D721Med (cell line): ENCODE data around the gene DACH1.
A peak's percentile ranks its signal among the peaks of the same experiment; 100 is the strongest.

Source experiments
- DNase-seq: peaks from one replicate; pipeline ENCODE4 v3.0.0; 2011; ENCODE audit warnings: low spot score; ENCODE audit not compliant: insufficient read length
- FAIRE-seq: peaks from 2 replicates; lab custom pipeline; 2011; peaks lifted over from hg19 to GRCh38; lab: Jason Lieb, UNC
- TF ChIP-seq, protein P1 (sequence below): IDR thresholded peaks from 2 replicates; pipeline ENCODE4 v1.5.1; 2012; ENCODE audit warnings: mild to moderate bottlenecking, control low read depth; ENCODE audit not compliant: insufficient read depth; ENCODE audit errors: missing control alignments

DACH1 gene

DNA sequence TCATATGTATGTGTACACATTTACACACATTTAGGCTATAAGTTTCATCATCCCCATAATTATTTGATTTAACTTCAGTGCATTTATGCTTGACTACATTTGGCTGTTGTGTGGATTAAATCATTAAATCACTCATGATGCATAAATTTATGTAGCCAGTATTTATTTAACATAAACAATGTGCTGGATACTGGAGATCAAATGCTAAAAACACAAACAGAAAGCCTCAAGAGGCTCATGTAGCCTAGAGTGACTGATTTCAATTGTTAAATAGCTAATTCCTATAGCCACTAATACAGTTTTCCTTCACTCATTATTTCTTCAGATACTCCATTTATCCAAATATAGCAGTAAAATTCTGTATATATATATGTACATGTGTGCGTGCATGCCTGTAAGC, 376.0 kb downstream of the DACH1 start:
- FAIRE-seq = no peak
- TF ChIP-seq, protein P1, sequence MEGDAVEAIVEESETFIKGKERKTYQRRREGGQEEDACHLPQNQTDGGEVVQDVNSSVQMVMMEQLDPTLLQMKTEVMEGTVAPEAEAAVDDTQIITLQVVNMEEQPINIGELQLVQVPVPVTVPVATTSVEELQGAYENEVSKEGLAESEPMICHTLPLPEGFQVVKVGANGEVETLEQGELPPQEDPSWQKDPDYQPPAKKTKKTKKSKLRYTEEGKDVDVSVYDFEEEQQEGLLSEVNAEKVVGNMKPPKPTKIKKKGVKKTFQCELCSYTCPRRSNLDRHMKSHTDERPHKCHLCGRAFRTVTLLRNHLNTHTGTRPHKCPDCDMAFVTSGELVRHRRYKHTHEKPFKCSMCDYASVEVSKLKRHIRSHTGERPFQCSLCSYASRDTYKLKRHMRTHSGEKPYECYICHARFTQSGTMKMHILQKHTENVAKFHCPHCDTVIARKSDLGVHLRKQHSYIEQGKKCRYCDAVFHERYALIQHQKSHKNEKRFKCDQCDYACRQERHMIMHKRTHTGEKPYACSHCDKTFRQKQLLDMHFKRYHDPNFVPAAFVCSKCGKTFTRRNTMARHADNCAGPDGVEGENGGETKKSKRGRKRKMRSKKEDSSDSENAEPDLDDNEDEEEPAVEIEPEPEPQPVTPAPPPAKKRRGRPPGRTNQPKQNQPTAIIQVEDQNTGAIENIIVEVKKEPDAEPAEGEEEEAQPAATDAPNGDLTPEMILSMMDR = no peak
- DNase-seq = no peak

DNA sequence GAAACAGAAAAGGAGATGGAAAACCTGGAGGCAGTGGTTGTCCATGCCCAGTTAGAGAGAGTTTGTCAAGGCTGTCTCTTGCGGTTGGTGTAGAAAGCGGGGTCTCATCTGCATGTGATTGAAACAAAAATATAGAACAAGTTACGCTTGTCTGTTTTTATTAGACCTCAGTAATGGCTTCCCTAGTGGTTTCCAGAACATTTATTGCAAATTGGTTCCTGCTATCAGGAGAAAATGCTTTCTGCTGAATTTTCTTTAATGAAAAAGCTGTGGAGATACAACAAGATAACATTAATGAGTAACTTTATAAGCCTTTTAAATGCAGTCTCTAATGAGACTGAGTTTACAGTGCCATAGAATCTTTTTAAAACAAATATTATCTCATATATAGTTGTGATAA, 378.0 kb downstream of the DACH1 start:
- DNase-seq (no peak), FAIRE-seq (peak; percentile 46)
- TF ChIP-seq, protein P1 = no peak

DNA sequence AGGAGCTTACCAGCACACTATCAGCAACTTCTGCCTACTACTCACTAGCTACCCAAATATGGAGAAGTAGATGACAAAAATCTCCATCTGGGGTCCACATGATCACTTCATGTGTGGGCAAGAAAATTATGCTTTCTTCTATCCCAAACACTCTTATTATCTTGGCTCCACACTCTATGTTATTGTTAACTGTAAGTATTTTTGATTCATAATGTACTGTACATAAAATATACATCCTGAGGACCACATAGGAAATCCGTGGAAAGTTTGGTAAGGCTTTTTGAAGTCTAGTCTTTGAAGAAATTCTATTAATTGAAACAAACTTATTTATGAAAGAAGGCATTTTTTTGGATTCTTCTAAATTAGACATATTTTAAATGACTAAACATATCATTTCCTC, 378.8 kb downstream of the DACH1 start:
- DNase-seq = no peak
- TF ChIP-seq, protein P1 = no peak
- FAIRE-seq = peak; percentile 46

DNA sequence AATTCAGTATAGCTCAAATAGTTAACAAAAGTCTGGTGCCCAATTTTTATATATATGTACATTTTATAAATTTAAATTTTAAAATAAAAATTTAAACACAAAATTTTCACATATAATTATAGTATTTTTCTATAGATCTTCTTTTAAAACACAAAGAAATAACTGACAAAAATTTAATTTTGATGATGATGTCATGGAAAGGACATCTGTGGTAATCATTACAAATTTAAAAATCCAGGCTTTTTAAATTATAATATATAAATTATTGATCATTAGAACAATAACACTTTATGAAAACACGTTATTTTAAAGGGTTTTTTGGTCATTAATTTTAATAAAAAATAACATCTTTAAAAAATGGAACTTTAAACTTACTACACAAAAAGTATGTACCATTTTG, 381.1 kb downstream of the DACH1 start:
- FAIRE-seq = no peak
- TF ChIP-seq, protein P1 = no peak

DNA sequence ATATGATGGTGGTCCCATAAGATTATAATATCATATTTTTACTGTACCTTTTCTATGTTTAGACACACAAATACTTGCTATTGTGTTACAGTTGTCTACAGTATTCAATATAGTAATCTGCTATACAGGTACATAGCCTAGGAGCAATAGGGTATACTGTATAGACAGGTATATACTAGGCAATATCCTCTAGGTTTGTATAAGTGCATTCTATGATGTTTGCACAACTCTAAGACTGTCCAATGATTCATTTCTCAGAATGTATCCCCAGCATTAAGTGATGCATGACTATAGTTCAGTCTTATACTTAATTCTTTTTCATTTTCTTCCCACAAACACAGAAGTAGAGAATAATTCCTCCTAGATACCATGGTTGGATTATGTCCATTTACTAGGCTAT, 383.3 kb downstream of the DACH1 start:
- FAIRE-seq (no peak), DNase-seq (no peak)
- TF ChIP-seq, protein P1 = no peak

More for the DNA sequence above, 381.1 kb downstream of the DACH1 start:
- no peak for DNase-seq

DNA sequence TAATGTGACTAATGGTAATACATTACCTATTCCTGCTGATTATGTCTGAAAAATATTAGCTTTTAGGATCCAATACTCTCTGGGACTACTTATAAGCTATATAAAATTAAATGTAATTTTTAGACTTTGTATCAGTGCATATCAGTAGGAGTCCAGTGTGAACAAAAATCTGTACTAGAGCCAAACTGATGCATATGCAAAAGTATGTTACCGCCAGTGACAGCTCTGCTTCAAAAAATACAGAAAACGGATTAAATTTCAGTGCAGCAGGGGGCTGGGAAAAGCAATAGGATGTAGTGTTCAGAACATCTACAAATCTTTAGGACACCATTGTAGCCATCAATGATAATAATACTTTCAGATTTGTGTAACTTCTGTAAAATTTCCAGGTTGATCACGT, 385.5 kb downstream of the DACH1 start:
- FAIRE-seq = no peak
- no peak for DNase-seq
- TF ChIP-seq, protein P1 = no peak

DNA sequence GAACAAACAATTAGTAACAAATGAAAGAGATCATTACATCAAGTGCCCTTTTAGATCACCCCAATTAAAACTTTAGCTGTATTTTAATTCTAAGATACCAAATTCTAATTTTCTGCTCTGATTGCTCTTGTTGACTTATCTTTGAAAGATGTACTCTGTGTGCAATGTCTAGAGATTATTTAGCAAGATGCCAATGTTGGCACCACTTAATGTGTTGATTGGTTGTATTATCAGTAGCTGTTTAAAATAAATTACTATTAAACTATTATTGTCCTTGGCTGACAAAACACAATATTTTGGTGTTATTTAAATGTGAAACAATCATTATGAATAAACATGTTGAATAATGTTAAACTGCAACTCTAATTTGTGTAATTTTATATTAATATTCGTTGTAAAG, 386.0 kb downstream of the DACH1 start:
- DNase-seq = no peak
- TF ChIP-seq, protein P1 = no peak
- no peak for FAIRE-seq
